Measurements from ENCODE around the gene MINDY3. TPM values are rescaled to one million over a fixed set of nuclear protein-coding genes. Genes with fewer than 3 reads are reported as not detected.

Gene MINDY3
- total RNA-seq, 1 donor from 2014 or later = 28.5 TPM

DNA sequence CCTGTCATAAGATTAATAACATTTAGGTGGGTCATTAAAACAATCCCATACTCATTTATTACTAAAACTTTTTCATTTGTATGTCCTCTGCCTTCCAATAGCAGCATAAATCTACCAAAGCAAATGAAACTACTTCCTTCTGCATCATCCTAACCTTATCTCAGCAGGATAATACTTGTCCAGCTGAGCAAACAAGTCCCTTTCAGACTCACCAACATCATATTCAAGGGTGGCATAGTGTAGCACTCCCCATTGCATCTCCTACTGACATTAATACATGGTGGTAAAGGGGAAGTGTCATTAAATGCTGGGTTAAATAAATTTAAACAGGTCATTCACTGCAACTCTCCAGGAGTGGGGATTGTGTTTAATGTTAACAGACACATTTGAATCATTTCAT, 3.4 kb upstream of the MINDY3 start:
- TF ChIP-seq, protein P1, sequence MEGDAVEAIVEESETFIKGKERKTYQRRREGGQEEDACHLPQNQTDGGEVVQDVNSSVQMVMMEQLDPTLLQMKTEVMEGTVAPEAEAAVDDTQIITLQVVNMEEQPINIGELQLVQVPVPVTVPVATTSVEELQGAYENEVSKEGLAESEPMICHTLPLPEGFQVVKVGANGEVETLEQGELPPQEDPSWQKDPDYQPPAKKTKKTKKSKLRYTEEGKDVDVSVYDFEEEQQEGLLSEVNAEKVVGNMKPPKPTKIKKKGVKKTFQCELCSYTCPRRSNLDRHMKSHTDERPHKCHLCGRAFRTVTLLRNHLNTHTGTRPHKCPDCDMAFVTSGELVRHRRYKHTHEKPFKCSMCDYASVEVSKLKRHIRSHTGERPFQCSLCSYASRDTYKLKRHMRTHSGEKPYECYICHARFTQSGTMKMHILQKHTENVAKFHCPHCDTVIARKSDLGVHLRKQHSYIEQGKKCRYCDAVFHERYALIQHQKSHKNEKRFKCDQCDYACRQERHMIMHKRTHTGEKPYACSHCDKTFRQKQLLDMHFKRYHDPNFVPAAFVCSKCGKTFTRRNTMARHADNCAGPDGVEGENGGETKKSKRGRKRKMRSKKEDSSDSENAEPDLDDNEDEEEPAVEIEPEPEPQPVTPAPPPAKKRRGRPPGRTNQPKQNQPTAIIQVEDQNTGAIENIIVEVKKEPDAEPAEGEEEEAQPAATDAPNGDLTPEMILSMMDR (IDR thresholded peaks at IDR 0.05) = no peak
- H3K27me3 Mint-ChIP-seq (ENCODE audit: unreplicated experiment) = peaks cover 59% of the 10 kb centered on the region
- no peak for DNase-seq (ENCODE audit: extremely low spot score, unreplicated experiment)
- H3K27ac Mint-ChIP-seq (ENCODE audit: unreplicated experiment) = no peak overlapping the region
- no peaks in the 10 kb centered on the region for H3K36me3 Mint-ChIP-seq (ENCODE audit: unreplicated experiment)
- peaks cover 16% of the 10 kb centered on the region for H3K4me1 Mint-ChIP-seq (ENCODE audit: unreplicated experiment)
- H3K4me3 Mint-ChIP-seq (ENCODE audit: unreplicated experiment) = no peak overlapping the region
- no peaks in the 10 kb centered on the region for H3K9me3 Mint-ChIP-seq (ENCODE audit: unreplicated experiment)

DNA sequence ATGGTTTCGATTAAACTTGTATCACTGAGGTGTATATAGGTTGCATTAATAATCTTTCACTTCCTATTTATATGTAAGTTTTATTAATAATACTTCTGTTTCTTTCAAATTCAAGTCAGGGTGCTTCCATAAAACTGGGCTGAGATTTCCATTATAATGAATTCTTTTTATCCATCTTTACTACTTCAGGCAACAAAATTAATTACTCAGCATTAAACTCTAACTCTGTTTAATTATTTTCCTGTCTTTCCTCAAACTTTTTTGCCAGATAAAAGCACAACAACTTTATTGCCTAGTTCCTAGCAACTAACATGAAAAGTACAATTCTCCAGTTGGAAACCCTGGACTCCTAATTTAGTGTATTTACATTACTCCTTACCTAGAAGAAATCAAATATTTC, 3.0 kb upstream of the MINDY3 start:
- Mint-ChIP-seq H3K27ac (ENCODE audit: unreplicated experiment) (no peak overlapping the region), H3K9me3 (ENCODE audit: unreplicated experiment) (no peaks in the 10 kb centered on the region), H3K4me1 (ENCODE audit: unreplicated experiment) (peaks cover 20% of the 10 kb centered on the region), H3K27me3 (ENCODE audit: unreplicated experiment) (peaks cover 55% of the 10 kb centered on the region), H3K4me3 (ENCODE audit: unreplicated experiment) (no peak overlapping the region), H3K36me3 (ENCODE audit: unreplicated experiment) (no peaks in the 10 kb centered on the region)
- no peak for DNase-seq (ENCODE audit: extremely low spot score, unreplicated experiment)
- TF ChIP-seq, protein P1 (IDR thresholded peaks at IDR 0.05) = no peak

DNA sequence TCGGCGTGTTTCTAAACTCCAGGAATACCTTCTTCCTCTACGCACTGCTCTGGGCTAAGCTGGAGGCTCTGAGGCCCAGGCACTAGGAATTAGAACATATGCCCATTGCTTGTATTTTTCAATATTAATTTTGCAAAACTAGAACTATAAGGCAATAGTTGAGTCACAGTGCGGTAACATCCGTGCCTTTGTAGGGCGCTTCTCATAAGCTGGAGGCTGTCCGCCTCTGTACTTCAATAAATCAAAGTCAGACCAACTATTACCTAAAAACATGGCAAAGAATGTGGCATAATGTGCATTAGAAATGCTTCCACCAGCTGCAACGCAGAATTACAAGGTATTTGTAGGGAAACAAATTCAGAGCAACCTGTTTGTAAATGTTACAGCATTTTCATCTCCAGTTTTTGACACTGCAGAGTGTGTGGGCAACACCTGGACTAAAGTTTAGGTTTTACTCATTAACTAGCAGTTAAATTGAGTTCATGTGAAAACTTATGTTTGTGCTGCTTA, 440 bp upstream of the MINDY3 start:
- Mint-ChIP-seq H3K9me3 (ENCODE audit: unreplicated experiment) (no peaks in the 10 kb centered on the region), H3K4me3 (ENCODE audit: unreplicated experiment) (peak overlapping the region; percentile 100), H3K4me1 (ENCODE audit: unreplicated experiment) (peaks cover 37% of the 10 kb centered on the region), H3K36me3 (ENCODE audit: unreplicated experiment) (peaks cover 2% of the 10 kb centered on the region), H3K27ac (ENCODE audit: unreplicated experiment) (peak overlapping the region; percentile 96), H3K27me3 (ENCODE audit: unreplicated experiment) (peaks cover 31% of the 10 kb centered on the region)
- TF ChIP-seq, protein P1 (IDR thresholded peaks at IDR 0.05) = no peak
- DNase-seq (ENCODE audit: extremely low spot score, unreplicated experiment) = no peak

DNA sequence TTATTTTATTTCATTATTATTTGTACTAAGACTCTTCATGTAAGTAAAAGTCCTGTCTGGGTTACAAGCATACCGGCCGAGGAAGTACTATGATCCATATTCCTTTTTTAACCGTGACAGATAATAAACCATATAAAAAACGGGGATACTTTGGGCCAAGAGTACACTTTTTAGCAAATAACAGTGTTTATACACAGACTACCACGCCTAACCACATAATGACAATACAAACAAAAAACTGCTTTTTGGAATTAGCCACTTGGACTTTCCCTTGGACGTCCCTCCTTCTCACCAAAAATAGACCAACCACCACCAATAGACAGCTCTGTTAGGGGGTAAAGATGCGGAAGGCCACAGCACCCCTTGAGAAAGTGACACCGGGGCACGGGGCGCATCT, 800 bp downstream of the MINDY3 start:
- DNase-seq (ENCODE audit: extremely low spot score, unreplicated experiment) = no peak
- Mint-ChIP-seq H3K27ac (ENCODE audit: unreplicated experiment) (peak overlapping the region; percentile 96), H3K27me3 (ENCODE audit: unreplicated experiment) (peaks cover 18% of the 10 kb centered on the region), H3K36me3 (ENCODE audit: unreplicated experiment) (peaks cover 3% of the 10 kb centered on the region), H3K4me3 (ENCODE audit: unreplicated experiment) (peak overlapping the region; percentile 100), H3K4me1 (ENCODE audit: unreplicated experiment) (peaks cover 37% of the 10 kb centered on the region), H3K9me3 (ENCODE audit: unreplicated experiment) (no peaks in the 10 kb centered on the region)
- TF ChIP-seq, protein P1 (IDR thresholded peaks at IDR 0.05) = no peak

DNA sequence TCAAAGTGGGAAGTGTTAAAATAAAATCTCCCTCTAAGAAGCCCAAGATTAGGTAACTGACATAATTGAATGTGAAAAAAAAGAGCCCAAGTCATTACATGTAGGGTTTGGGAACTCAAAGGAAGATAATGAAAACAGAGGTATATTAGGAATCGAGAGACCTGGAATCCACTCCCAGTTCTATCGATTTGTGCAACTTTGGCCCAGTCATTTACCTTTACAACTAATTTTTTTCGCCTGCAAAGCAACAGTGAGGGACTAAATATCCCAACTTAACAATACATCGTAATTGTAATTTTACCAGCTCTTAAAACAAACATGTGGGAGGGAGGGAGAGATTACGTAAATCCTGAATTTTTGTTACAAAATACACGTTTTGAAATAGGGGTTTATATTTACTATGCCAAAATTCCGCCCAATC, 1.4 kb downstream of the MINDY3 start:
- Mint-ChIP-seq H3K27ac (ENCODE audit: unreplicated experiment) (no peak overlapping the region), H3K4me1 (ENCODE audit: unreplicated experiment) (peaks cover 37% of the 10 kb centered on the region), H3K27me3 (ENCODE audit: unreplicated experiment) (peaks cover 12% of the 10 kb centered on the region), H3K36me3 (ENCODE audit: unreplicated experiment) (peaks cover 6% of the 10 kb centered on the region), H3K4me3 (ENCODE audit: unreplicated experiment) (peak overlapping the region; percentile 70), H3K9me3 (ENCODE audit: unreplicated experiment) (no peaks in the 10 kb centered on the region)
- TF ChIP-seq, protein P1 (IDR thresholded peaks at IDR 0.05) = no peak
- DNase-seq (ENCODE audit: extremely low spot score, unreplicated experiment) = no peak

All from osteocyte (in vitro differentiated cells).